Naive thymus-derived CD4-positive, alpha-beta T cell (primary cell): ENCODE results near the gene BRDT. TPM values are rescaled to one million over a fixed set of nuclear protein-coding genes. Genes with fewer than 3 reads are reported as not detected.

Source experiments
- ATAC-seq: fragments of 150-1000 bp; cut with Tn5 transposase; 2 replicates; pipeline ENCODE4 v1.10.0; 2021; ENCODE audit warnings: mild to moderate bottlenecking, moderate library complexity
- CTCF ChIA-PET: fragments of 350-600 bp; sonication (Branson Sonifier 250); formaldehyde crosslinking; loops from one replicate; lab custom pipeline; 2021; ENCODE audit warnings: antibody characterized with exemption; lab: Charles Lee
- POLR2A ChIA-PET: fragments of 350-600 bp; sonication (Branson Sonifier 250); formaldehyde crosslinking; loops from one replicate; lab custom pipeline; 2021; ENCODE audit warnings: antibody characterized with exemption, inconsistent platforms; lab: Charles Lee
- DNase-seq, 9 donors: peaks; one replicate each; pipeline versions ENCODE4 v3.0.0 to v3.0.0-alpha.2; 2020 to 2022; ENCODE audit warnings: mixed read lengths in 1 of 9
- H3K27ac ChIP-seq: one replicate; pipeline ENCODE4 v1.7.0; 2013; ENCODE audit warnings: mild to moderate bottlenecking, low read depth, low read length, moderate library complexity
- H3K27me3 ChIP-seq, 2 donors: one replicate each; pipeline ENCODE4 v1.7.0; 2013; ENCODE audit warnings: low read length in 2 of 2, mild to moderate bottlenecking in 2 of 2, moderate library complexity in 2 of 2; ENCODE audit not compliant: control insufficient read depth in 2 of 2, insufficient read depth in 2 of 2
- H3K36me3 ChIP-seq, 3 experiments: 1 replicate in 2 of 3; 2 replicates in 1 of 3; pipeline ENCODE4 v1.7.0; 2013; ENCODE audit warnings: low read length in 3 of 3, mild to moderate bottlenecking in 3 of 3, moderate library complexity in 1 of 3; ENCODE audit not compliant: insufficient read depth in 3 of 3, control insufficient read depth in 2 of 3
- H3K4me1 ChIP-seq, 2 donors: one replicate each; pipeline ENCODE4 v1.7.0; 2013; ENCODE audit warnings: low read length in 2 of 2, mild to moderate bottlenecking in 2 of 2, moderate library complexity in 1 of 2; ENCODE audit not compliant: control insufficient read depth in 2 of 2, insufficient read depth in 2 of 2
- H3K4me3 ChIP-seq: 2 replicates; pipeline ENCODE4 v1.7.0; 2013; ENCODE audit warnings: mild to moderate bottlenecking, low read length
- H3K9me3 ChIP-seq, 3 experiments: 1 replicate in 2 of 3; 2 replicates in 1 of 3; pipeline ENCODE4 v1.7.0; 2013; ENCODE audit warnings: low read length in 3 of 3; ENCODE audit not compliant: control insufficient read depth in 2 of 3
- H3K27ac Mint-ChIP-seq, 9 donors: one replicate each; pipeline ENCODE4 v1.8.0; 2020 to 2022; ENCODE audit warnings: mixed read lengths in 9 of 9, mild to moderate bottlenecking in 8 of 9, moderate library complexity in 5 of 9, inconsistent platforms in 2 of 9
- H3K27me3 Mint-ChIP-seq, 5 donors: one replicate each; pipeline ENCODE4 v1.8.0; 2021 to 2022; ENCODE audit warnings: mixed read lengths in 5 of 5, mild to moderate bottlenecking in 1 of 5
- H3K36me3 Mint-ChIP-seq, 5 donors: one replicate each; pipeline ENCODE4 v1.8.0; 2020 to 2022; ENCODE audit warnings: mixed read lengths in 5 of 5, mild to moderate bottlenecking in 3 of 5, inconsistent platforms in 1 of 5
- H3K4me1 Mint-ChIP-seq, 7 donors: one replicate each; pipeline ENCODE4 v1.8.0; 2020 to 2022; ENCODE audit warnings: mixed read lengths in 7 of 7, mild to moderate bottlenecking in 3 of 7, inconsistent platforms in 1 of 7
- H3K4me3 Mint-ChIP-seq, 10 donors: one replicate each; pipeline ENCODE4 v1.8.0; 2020 to 2022; ENCODE audit warnings: mild to moderate bottlenecking in 10 of 10, mixed read lengths in 10 of 10, moderate library complexity in 6 of 10, inconsistent platforms in 2 of 10
- H3K9me3 Mint-ChIP-seq, 11 donors: one replicate each; pipeline ENCODE4 v1.8.0; 2020 to 2022; ENCODE audit warnings: mixed read lengths in 11 of 11, mild to moderate bottlenecking in 4 of 11, inconsistent platforms in 1 of 11, moderate library complexity in 1 of 11
- intact Hi-C, 2 donors: fragments of 100-400 bp; cut with micrococcal nuclease; formaldehyde crosslinking; loops; one replicate each; pipeline ENCODE4 v1.15.1; 2023
- polyA plus RNA-seq, 2 donors: library from polyadenylated mRNA; unstranded; fragments of 300-500 nt; fragmentation: Illumina TruSeq; gene quantifications; one replicate each; pipeline ENCODE4 v1.2.3, GENCODE V29; 2021
- total RNA-seq, 6 experiments: library from RNA in 5 of 6; stranded (reverse) in 5 of 6; gene quantifications; 1 replicate in 5 of 6; 2 replicates in 1 of 6; pipeline ENCODE4 v1.2.3 and lab custom pipeline; 2021 to 2026

The BRDT gene
- total and polyA plus RNA-seq, 7 experiments from 2014 or later: not detected

DNA sequence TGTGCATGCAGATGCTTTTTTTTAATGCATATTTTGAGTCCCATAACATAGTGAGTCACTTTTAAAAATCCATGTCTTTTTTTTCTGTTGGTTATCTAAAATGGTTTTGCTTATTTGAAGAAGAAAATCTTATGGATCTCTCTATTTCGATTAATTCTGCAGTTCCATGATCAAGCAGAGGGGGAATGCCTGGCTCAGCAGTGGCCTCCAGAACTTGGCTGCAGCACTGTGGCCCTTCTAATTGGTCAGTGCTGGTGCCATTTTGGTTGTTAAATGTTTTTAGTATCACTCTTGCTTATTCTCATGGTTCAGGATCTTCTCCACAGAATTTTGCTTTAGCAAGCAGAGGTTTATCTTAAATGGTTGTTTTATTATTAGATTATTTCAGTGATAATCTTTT lies 91.8 kb downstream of the BRDT start:
- DNase-seq: no peak
- no peaks in the 10 kb centered on the region for H3K36me3 ChIP-seq
- no peaks in the 10 kb centered on the region for H3K9me3 Mint-ChIP-seq

DNA sequence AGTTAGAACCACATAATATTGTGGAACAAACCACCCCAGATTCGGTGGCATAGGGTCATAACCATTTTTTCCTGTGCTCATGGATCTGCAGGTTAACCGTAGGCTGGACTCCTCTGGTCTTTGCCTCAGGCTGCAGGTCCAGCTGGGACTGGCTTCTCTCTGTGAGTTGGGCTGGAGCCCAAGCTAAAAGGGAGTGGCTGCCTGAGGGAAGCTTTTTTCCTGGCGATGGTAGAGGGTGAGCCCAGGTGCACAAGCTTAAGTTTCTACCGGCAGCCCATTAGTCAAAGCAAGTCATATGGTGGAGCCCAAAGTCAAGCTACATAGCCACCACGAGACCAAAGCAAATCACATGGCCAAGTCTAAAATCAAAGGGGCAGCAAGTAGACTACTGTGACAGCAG lies 94.4 kb downstream of the BRDT start:
- CTCF ChIA-PET: no interaction called here
- POLR2A ChIA-PET: no interaction called here
- DNase-seq: no peak

More for the DNA sequence above, 91.8 kb downstream of the BRDT start:
- Histone ChIP-seq H3K4me3 (no peak overlapping the region), H3K27ac (no peak overlapping the region), H3K9me3 (no peaks in the 10 kb centered on the region), H3K4me1 (no peaks in the 10 kb centered on the region), H3K27me3 (no peaks in the 10 kb centered on the region)
- Mint-ChIP-seq H3K27me3 (peaks cover 0 to 7% (median 4%) of the 10 kb centered on the region in 5 donors), H3K4me1 (no peaks in the 10 kb centered on the region), H3K27ac (no peak overlapping the region), H3K4me3 (no peak overlapping the region), H3K36me3 (peaks cover 0 to 3% (median 0%) of the 10 kb centered on the region in 5 donors)
- CTCF ChIA-PET: interaction anchor here (0.8 kb wide), 1 partner anchor 776 kb away, joined by 5 read pairs; no protein-coding TSS in a partner anchor
- intact Hi-C loops: no loop called here
- ATAC-seq: no peak
- POLR2A ChIA-PET: no interaction called here

DNA sequence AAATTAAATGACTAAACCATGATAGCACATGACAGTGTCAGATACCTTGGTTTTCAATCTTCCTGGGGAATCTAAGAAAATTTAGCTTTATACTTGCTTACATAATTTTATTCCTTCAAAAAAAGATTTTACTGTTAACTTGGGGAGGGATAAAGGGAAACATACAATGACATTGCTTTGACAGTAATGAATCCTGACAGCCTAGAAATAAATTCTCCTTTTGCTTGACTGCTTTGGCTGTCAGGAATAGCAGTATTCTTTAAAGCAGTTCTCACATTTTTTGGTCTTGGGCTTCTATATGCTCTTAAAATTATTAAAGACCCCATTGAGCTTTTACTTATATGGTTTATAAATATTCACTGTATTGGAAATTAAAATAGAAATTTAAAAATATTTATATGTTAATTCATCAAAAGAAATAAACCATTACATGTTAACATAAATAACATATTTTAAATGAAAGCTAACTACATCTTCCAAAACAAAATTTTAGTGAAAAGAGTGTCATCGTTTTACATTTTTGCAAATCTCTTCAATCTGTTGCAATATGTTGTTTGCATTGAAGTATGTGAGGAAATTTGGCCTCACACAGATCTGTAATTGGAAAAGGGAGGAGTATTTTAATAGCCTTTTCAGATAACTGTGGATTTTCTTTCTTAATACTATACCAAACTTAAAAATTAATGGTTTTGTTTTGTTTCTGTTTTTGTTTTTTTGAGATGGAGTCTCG lies 96.7 kb downstream of the BRDT start:
- Histone ChIP-seq H3K9me3 (no peaks in the 10 kb centered on the region), H3K27ac (no peak overlapping the region), H3K4me3 (no peak overlapping the region), H3K27me3 (no peaks in the 10 kb centered on the region), H3K4me1 (no peaks in the 10 kb centered on the region), H3K36me3 (no peaks in the 10 kb centered on the region)
- Mint-ChIP-seq H3K4me1 (no peaks in the 10 kb centered on the region), H3K4me3 (no peak overlapping the region), H3K27me3 (peaks cover 0 to 6% (median 3%) of the 10 kb centered on the region in 5 donors), H3K27ac (no peak overlapping the region), H3K36me3 (peaks cover 0 to under 1% (median 0%) of the 10 kb centered on the region in 5 donors), H3K9me3 (no peaks in the 10 kb centered on the region)
- ChIA-PET POLR2A (no interaction called here), CTCF (no interaction called here)
- no peak for ATAC-seq
- intact Hi-C loops: no loop called here
- no peak for DNase-seq

More for the DNA sequence above, 94.4 kb downstream of the BRDT start:
- Mint-ChIP-seq H3K4me1 (no peaks in the 10 kb centered on the region), H3K27ac (no peak overlapping the region), H3K4me3 (no peak overlapping the region), H3K27me3 (peaks cover 0 to 6% (median 3%) of the 10 kb centered on the region in 5 donors), H3K9me3 (no peaks in the 10 kb centered on the region), H3K36me3 (peaks cover 0 to 3% (median 0%) of the 10 kb centered on the region in 5 donors)
- Histone ChIP-seq H3K27ac (no peak overlapping the region), H3K36me3 (no peaks in the 10 kb centered on the region), H3K27me3 (no peaks in the 10 kb centered on the region), H3K9me3 (no peaks in the 10 kb centered on the region), H3K4me3 (no peak overlapping the region), H3K4me1 (no peaks in the 10 kb centered on the region)
- no peak for ATAC-seq
- intact Hi-C loops: no loop called here

DNA sequence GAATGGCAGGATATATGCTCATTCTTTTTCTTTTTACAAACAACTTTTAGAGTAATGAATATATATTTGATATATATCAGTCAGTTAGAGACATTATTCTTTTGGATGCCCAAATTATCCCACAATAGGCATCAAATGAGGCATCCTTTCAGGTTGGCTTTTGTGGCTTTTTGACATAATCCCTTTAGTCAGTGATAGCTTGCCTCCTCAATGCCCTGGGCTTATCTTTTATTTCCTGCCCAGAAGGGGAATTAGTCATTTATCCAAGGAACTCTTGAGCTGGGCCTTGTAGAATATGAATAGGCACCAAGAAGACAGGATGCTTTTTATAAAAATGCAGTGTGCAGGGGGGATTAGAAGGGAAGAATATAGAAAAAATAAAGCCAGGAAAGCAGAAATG lies 102.7 kb downstream of the BRDT start:
- H3K36me3 Mint-ChIP-seq: no peaks in the 10 kb centered on the region
- H3K9me3 ChIP-seq: no peaks in the 10 kb centered on the region
- H3K27ac ChIP-seq: no peak overlapping the region
- H3K4me1 Mint-ChIP-seq: no peaks in the 10 kb centered on the region
- ChIA-PET POLR2A (no interaction called here), CTCF (no interaction called here)
- no peaks in the 10 kb centered on the region for H3K9me3 Mint-ChIP-seq
- no peaks in the 10 kb centered on the region for H3K27me3 ChIP-seq
- intact Hi-C loops: no loop called here
- no peak overlapping the region for H3K4me3 ChIP-seq
- no peak overlapping the region for H3K27ac Mint-ChIP-seq
- no peaks in the 10 kb centered on the region for H3K36me3 ChIP-seq
- no peak for ATAC-seq
- H3K4me3 Mint-ChIP-seq: no peak overlapping the region
- H3K4me1 ChIP-seq: no peaks in the 10 kb centered on the region
- H3K27me3 Mint-ChIP-seq: peaks cover 2 to 11% (median 6%) of the 10 kb centered on the region in 5 donors
- DNase-seq: no peak

Other genes starting within 250 kb of the BRDT start
- 10 to 100 TPM; 10.1 to 36.3 (median 18.5) TPM for gene TGFBR3, start 63.2 kb upstream of the BRDT start, total RNA-seq
- 10 to 100 TPM in 1 of 2 donors, 1 to 10 TPM in 1; 9.4 to 11.4 TPM for gene TGFBR3, start 63.2 kb upstream of the BRDT start, polyA plus RNA-seq
- under 1 TPM in 1 of 5 experiments, not detected in 4; 0.44 TPM for gene EPHX4, start 80.6 kb downstream of the BRDT start, total RNA-seq
- not detected for gene EPHX4, start 80.6 kb downstream of the BRDT start, polyA plus RNA-seq
- gene SETSIP, start 126.0 kb downstream of the BRDT start, total RNA-seq: not detected
- not detected for gene SETSIP, start 126.0 kb downstream of the BRDT start, polyA plus RNA-seq
- gene BTBD8, start 130.9 kb downstream of the BRDT start, total RNA-seq: 10 to 100 TPM in 1 of 5 experiments, 1 to 10 TPM in 4; 2.4 to 11.4 (median 5.3) TPM
- gene BTBD8, start 130.9 kb downstream of the BRDT start, polyA plus RNA-seq: 1 to 10 TPM; 1.7 to 1.9 TPM